Measurements from ENCODE around the gene SMCP.

SMCP gene

DNA sequence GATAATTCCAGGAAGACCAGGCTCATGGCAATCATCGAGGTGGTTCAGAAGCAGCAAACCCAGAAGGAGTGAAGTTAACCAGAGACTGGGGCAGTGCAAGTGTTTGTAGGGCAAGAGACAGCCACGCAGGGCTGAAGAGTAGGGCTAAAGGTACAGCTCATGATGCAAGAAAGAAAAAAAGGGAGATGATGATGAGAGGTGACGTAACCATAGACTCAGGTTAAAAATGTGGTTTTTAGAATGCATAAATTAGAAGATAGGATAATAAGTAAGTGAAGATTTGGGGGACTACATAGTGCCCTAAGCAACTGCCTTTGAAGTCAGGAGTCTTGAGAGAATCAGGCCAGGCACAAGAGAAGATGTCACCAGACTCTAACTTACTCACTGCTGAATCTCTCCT lies 18.0 kb upstream of the SMCP start:
- no peak overlapping the region for H3K4me3 ChIP-seq (ENCODE audit: low read depth, low read length)
- DNase-seq (ENCODE audit: low read depth, low spot score): no peak
- in situ Hi-C loops (cut with HindIII; ENCODE audit: low sequenced_read_pairs): no loop called here
- TF ChIP-seq, protein P1, sequence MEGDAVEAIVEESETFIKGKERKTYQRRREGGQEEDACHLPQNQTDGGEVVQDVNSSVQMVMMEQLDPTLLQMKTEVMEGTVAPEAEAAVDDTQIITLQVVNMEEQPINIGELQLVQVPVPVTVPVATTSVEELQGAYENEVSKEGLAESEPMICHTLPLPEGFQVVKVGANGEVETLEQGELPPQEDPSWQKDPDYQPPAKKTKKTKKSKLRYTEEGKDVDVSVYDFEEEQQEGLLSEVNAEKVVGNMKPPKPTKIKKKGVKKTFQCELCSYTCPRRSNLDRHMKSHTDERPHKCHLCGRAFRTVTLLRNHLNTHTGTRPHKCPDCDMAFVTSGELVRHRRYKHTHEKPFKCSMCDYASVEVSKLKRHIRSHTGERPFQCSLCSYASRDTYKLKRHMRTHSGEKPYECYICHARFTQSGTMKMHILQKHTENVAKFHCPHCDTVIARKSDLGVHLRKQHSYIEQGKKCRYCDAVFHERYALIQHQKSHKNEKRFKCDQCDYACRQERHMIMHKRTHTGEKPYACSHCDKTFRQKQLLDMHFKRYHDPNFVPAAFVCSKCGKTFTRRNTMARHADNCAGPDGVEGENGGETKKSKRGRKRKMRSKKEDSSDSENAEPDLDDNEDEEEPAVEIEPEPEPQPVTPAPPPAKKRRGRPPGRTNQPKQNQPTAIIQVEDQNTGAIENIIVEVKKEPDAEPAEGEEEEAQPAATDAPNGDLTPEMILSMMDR (IDR thresholded peaks at IDR 0.05; ENCODE audit: low read depth, low read length): no peak

DNA sequence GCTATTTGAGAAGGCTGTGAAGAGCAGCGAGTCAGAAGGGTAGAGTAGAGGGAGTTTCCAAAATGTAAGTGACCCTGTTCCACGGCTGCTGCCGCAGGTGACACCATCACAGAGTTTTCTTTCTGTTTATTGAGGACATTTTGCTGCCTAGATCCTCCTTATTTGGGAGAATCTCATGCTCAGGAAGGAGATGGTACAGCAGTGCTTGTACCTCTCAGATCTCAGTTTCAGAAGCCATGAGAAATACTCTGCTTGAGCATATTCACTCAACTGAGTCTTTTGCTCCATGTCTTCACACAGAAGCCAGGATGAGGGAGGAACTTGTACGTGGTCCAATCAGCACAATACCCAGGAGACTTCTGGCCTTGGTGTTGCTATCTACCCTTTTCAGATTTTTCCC lies 16.7 kb upstream of the SMCP start:
- in situ Hi-C loops (cut with HindIII; ENCODE audit: low sequenced_read_pairs): no loop called here
- DNase-seq (ENCODE audit: low read depth, low spot score): no peak
- TF ChIP-seq, protein P1 (IDR thresholded peaks at IDR 0.05; ENCODE audit: low read depth, low read length): no peak
- H3K4me3 ChIP-seq (ENCODE audit: low read depth, low read length): no peak overlapping the region

DNA sequence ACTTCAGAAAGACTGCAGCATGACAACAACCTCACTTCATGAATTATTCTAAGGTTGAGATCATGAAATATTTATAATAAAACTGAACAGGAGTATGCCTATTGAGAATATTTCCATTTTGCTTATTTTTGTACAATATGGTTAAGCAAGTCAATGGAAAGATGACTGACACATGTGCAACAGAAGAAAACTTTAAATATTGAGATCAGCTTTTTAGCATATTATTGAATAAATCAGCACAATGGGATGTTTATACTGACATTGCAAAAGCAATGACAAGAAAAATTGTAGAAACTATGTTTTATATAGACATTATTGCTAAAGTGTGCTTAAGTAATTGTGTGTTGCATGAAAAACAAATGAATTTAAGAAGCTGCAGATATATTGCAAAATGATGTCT lies 13.7 kb upstream of the SMCP start:
- DNase-seq (ENCODE audit: low read depth, low spot score): no peak
- H3K4me3 ChIP-seq (ENCODE audit: low read depth, low read length): no peak overlapping the region
- in situ Hi-C loops (cut with HindIII; ENCODE audit: low sequenced_read_pairs): no loop called here
- TF ChIP-seq, protein P1 (IDR thresholded peaks at IDR 0.05; ENCODE audit: low read depth, low read length): no peak

DNA sequence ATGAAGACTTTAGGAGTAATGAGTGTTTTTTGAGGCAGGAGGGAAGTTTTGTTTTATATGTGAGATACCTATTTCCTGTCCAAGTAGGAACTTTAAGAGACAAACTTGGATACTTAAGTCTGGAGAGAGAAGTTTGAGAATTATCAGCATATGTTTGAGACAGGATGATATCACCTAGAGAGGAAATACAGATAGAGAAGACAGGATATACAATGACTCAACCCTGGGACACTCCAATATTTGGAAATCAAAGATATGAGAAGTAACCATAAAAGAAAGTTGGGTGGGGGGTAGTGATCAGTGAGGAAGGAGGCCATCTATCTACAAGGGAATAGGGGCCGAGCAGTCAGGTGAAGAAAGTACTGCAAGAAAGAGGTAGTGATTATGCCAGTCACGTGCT lies 11.8 kb upstream of the SMCP start:
- DNase-seq (ENCODE audit: low read depth, low spot score): no peak
- TF ChIP-seq, protein P1 (IDR thresholded peaks at IDR 0.05; ENCODE audit: low read depth, low read length): no peak
- no peak overlapping the region for H3K4me3 ChIP-seq (ENCODE audit: low read depth, low read length)
- in situ Hi-C loops (cut with HindIII; ENCODE audit: low sequenced_read_pairs): no loop called here

DNA sequence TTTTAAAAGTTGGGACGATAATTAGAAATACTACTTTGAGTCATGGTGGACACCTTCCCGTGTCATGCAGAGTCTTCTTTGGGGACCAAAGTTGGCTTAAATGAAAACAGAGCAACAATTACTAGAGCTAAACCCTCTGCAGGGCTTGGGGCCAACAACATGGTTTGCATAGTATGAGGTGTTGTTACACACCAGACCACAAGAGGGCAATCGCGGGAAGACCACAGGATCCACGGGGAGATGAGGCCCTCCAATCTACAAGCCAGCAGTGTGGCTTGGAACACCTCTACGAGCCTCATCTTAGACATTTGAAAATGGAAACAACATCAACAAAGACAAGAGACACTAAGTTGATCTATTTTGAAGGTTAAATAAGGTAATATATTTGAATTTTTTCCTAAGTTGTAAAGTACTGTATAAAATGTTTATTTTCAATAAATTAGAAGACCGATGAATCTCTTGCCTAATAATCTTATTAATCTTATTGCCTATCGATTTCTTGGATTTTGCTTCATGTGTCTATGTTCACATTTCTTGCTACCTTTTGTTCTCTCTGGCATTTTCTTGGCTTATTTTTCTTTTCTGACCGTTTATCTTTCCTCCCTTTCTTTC lies 8.2 kb upstream of the SMCP start:
- no peak overlapping the region for H3K4me3 ChIP-seq (ENCODE audit: low read depth, low read length)
- in situ Hi-C loops (cut with HindIII; ENCODE audit: low sequenced_read_pairs): no loop called here
- TF ChIP-seq, protein P1 (IDR thresholded peaks at IDR 0.05; ENCODE audit: low read depth, low read length): peak; percentile 85
- peak; percentile 63 for DNase-seq (ENCODE audit: low read depth, low spot score)

DNA sequence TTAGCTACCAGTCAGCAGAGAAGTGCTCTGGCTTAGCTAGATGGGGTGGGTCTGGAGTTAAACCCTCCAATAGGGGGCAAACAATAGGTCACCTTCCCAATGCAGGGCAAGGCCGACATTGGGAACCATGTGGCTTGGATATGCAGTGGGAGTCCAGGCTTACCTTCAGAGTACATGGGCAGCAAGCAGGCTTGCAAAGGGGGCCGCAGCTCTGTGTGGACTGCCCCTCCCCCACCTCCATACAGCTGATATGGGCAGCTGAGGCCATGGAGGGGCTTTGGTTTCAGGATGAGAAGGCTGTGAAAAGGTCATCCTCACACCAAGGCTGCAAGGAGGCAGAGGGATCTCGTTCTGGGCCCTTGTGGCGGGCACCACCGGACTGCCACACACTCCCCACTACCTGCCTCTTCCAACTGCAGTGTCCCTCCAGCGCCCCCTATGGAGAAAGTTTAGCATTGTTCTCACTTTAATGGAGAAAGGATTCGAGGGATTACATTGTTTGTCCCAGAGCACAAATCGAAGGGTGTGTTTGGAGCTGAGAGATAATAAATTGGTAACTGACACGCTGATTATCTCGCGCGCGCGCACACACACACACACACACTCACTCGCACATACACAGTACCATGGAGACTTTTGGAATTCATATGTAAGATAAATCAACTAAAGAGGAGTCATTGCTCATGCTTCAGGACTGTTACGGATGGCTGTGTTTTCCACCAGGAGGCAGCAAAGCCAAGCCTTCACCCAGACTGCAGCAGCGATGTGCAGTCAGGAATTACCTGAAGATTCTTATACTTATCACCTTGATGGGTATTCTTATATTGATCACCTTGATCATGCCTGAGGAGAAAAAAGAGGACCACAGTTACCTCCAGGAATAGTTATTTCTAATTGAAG lies 7.0 kb upstream of the SMCP start:
- DNase-seq (ENCODE audit: low read depth, low spot score): peak; percentile 33
- in situ Hi-C loops (cut with HindIII; ENCODE audit: low sequenced_read_pairs): no loop called here
- H3K4me3 ChIP-seq (ENCODE audit: low read depth, low read length): no peak overlapping the region
- TF ChIP-seq, protein P1 (IDR thresholded peaks at IDR 0.05; ENCODE audit: low read depth, low read length): peak; percentile 45
